Activated gamma-delta T cell treated with anti-CD3 and anti-CD28 coated beads, Interleukin-2, amount 50 U/mL, for 16 hours (primary cell): ENCODE results near the gene NCKAP5.

Experiments used
- DNase-seq: peaks from one replicate; pipeline ENCODE4 v3.0.0-alpha.2; 2020; ENCODE audit warnings: low read depth

Gene NCKAP5

DNA sequence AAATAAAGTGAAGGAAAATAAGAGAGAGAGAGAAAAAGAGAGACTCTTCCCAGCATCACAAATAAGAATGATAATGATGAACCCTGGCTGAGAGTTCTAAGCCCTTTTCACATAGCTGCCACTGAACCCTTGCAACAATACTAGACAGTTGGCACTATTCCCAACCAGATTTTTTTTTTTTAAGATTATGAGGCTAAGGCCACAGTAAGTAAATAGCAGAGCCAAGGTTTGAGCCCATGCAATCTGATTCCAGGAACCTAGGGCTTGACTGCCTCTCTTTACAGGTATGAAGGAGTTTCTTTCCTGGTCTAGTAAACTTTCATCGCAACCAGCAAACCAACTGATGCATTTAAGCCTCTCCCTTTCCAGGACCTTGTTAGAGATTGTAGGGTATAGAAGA, 424.6 kb downstream of the NCKAP5 start:
- DNase-seq = no peak

DNA sequence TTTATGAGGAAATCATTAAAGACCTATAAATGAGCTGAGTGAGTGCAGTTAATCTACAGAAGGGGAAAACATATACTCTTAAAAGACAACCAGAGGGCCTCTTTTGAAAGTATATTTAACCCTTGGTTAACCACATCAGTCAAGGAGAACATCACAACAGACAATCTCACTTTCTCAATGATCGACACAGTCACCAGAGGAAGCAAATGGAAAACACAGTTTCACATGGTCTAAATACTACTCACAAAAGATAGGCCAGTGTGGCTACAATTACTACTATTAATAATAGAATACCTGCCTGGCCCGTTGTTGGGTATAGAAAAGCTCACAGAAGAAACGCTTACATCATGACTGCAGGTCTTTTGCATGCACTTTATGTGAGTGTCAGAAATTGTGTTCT, 426.2 kb downstream of the NCKAP5 start:
- no peak for DNase-seq

DNA sequence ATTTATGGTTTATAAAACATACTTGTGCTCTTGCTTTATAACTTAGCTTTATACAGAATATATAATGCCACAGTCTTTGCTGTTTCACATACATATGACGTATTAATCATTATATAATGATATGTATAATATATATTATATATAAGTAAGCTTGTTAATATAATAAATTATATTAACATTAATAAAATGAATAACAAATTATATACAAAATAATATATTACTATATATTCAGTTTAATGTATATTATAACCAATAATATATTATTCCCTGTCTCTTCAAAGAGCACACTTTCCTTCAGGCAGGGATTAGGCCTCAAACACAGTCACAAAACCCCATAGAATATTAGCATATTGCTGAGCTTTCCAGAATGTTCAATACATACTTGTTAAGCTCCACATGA, 427.6 kb downstream of the NCKAP5 start:
- DNase-seq = no peak

DNA sequence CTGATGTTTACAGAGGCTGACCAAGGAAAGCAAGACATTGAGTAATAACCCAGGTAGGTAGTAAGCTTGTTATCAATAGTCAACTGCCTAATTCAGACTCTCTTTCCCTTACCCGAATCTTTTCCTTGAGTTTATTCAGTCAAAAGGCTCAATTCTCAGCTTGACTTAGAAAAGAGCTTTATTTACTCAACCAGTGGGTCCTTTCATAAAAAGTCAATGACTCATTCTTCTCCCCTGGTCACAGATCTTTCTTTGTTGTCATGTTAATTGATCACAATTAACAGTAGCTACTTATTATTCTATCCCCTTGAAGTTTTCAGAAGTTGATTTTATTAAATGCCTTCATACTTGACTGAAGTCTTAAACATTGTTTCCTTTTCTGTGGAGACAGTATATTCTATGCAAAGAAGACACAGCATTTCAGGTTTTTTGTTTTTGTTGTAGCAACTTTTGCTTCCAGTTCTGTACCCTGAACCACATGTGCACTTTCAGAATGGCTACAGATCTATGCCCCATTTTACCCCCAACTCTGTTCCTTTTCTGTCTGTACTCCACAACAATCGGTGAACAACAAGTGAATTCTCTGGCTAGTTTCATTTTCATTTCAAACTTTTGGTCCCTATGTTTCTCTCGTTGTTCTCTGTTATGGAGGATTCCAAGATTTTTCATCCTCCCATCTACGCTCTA, 428.3 kb downstream of the NCKAP5 start:
- DNase-seq = no peak

DNA sequence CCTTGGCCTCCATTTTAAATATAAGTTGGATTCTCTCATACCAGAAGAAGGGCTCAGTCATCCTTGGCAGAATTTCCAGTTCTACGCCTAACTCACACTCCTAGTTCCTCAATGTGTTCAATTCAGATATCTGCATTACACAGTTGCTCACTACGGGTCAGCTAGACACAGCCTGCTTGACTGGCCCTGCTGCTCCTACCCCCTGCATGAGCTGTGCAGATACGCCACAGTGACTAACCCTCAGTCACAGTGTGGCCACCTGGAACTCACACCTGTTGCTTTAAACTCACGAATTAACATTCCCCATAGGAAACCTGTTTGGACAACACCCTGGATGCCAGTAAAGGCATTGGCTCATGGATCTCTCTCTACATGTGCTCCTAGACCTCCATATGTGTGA, 429.6 kb downstream of the NCKAP5 start:
- DNase-seq = no peak

DNA sequence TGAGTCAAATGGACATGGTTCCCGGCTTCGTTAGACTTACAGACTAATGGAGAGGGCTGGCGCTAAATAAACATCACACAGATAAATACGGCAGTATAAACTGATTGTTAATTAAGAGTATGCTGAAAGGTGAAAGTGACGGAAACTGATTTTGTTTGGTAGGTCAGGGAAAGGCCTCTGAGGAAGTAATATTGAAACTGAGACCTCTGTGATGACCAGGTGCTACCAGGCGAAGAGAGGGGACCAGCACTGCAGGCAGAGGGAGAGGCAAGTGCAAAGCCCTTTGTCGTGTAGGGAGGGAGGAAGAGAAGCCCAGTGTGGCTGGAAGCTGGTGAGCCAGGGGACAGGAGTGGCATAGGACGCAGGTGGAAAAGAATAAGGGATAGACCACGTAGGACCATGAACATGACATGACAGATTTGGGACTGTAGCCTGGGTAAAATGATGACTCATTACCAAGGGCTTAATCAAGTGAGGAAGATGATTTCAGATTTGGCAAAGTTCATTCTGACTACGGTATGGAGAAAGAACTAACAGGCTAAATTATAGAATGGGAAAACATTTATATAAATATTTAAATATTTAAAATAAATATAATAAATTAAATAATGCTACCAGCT, 433.1 kb downstream of the NCKAP5 start:
- DNase-seq = no peak

DNA sequence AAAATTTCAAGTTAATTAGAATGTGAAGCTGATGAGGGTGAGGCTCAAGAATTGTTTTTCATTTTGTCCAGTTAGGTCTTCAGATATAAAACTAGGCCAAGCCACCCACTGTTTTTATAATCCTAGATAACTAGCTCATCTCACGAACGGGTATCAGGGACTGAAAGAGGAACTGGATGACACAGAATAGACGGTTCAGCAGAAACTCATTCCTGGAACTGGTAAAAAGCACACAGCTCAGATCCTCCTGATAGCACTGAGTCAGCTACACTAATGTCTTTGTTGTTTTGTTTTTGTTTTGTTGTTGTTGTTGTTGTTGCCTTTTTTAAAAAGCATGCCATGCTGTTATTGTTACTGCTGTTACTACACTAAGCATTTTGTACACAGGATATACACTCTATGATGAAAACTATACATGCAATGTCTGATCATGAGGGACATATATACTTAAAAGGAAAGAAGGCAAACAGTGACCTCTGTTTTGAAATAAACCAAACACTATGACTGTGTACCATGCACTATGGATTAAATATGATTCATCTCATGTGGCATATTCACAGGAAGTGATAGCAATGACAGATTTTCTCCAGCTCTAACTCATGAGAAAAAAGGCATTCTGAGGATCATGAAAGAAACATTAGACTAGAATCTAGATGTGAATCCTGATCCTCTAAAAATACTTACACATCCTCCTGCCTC, 437.6 kb downstream of the NCKAP5 start:
- DNase-seq = no peak

DNA sequence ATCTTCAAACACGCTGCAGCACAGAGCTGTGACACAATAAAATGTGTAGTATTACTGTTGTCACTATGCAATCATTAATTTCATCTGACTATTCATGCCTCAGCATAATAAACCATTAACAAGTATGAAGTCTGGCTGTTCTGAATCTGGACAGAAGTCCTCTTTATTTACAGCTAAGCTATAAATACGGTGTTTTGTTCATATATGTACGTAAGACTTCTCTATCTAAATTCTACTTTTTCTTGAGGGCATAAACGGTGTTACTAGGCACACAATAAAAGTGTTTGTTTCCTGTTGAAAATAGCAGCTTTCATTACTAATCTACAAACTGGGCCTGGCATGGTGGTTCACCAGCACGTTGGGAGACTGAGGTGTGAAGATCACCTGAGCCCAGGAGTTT, 443.8 kb downstream of the NCKAP5 start:
- DNase-seq = no peak

DNA sequence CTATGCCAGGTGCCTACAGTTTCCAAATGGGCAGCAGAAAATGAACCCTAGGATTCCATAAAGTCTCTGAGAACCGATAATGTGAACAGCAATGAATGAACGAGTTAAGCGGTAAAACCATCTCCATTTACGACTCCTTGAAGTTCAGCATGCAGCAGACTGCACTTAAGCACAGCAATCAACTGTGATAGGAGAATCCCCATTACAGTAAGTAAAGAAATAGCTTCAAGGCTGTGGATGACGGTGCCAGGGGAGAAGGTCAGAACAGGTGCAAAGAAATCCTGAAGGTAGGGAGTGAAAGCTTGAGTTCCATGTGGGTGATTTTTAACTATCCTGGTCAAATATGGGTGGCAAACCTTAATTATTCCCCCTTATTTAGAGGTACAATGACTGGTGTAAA, 444.4 kb downstream of the NCKAP5 start:
- DNase-seq = no peak

DNA sequence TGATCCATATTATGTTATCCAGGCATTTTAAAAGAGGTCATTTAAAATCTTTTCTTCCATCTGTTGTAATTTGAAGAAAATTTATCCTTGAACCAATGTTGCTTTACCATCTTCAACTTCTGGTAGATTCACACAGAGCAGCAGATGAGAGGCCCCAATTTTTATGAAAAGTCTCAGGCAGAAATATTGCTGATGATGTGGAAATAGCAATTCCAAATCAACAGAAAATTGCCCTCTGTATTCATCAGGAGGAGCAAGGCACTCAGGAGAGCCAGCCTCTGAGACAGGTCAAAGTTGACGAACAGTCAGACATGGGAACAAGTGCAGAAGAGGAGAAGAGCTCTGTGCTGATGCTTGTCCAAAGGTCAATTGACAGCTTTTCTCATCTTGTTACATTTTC, 444.9 kb downstream of the NCKAP5 start:
- DNase-seq = no peak

DNA sequence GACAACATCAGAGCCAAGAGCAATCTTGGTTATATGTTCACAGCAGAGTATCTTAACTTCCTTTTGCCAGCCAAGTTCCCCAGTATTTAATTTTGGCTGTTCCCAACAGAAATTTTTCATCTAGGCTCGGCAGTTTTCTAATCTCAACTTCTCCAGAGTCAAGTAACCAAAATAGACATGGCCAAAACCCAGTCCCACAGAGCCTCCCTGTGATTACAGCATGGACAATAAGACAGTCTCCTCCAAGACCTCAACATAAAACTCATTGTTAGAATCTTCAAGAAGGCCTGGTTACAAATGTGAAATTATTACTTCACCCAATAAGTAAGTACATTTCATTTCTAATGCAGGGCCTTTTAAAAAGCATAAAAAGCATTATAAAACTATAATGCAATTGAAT, 445.7 kb downstream of the NCKAP5 start:
- DNase-seq = no peak

DNA sequence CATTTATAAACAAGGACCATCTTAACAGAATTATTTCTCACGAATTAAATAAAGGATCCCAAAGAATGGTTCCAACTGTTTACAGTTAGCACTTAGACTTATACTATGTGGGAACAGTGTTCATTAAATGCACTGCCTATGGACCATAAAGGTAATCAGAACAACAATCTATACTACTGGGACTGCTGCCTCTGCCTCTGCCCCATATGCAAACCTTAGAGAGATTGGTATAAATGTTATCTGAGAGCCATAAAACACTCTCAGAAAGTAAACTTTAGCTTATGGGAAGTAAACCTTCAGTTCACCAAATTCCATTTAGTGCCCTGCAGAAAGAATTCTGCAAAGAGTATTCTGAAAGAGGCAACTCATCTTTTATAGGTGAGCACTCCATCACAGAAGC, 448.0 kb downstream of the NCKAP5 start:
- DNase-seq = no peak

DNA sequence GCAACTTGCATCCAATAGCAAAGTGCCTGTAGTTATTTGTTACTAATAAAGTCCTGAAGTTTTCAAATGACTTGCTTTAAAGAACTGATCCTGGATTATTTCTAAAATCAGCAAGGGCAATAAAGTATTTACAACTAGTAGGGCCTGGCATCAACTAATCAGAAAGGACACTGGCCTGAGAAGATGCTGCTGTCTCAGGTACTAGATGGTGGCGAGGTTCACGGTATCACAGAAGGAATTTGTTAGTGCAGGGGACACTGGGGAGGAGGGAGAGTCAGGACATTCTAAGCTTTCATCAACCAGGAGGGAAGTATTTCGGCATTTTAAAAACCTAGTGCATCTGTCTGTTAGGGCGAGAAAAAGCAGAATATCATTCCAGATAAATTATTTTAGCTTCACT, 458.1 kb downstream of the NCKAP5 start:
- no peak for DNase-seq

DNA sequence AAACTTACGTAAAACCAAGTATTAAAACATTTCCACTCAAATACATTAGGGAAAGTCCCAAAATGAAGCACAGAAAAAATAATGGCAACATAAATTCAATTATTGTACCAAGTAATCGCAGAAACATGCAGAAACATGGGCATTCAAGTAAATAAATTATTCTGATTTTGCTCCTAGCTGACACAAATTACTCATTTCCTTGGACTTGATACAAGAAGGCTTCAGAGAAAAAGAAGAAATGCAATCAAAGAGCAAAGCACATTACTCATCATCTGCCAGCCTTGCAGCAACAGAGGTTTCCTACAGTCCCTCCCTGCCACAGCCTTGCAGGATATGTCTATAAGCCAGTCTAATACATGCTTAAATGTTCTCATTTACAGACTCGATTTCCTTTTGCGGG, 458.5 kb downstream of the NCKAP5 start:
- DNase-seq = no peak

DNA sequence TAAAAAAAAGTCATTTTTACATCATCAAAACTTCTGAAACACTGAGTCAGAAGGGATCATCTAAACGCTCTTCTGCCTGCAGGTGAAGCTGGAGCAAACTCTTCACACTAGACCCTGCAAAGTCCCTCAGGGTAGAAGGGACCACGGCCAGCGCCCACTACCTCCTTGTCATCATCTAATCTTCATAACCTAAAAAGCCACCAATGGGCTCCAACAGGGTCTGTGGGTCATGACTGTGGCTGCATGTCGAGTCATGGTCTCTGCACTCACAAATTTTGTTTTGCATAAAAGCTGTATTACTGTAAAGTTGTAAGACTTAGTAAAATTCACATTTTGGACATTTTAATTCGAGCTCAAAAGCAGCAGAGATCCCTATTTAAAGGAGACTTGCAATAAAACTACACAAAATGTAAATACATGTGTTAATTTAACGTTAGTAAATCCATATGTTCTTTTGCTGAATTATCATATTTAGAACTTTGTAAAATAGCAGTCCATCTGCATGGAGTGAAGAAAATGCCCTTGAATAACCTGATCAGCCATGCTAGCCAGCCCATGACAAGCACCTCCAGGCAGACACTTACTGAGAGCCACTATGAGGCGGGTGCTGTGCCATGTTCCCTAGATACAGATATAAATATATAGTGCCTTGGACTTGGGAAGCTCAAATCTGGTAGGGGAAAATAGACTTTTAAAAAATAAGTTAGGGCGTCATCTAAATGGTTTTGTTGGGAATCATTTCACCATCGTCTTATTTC, 461.0 kb downstream of the NCKAP5 start:
- no peak for DNase-seq

DNA sequence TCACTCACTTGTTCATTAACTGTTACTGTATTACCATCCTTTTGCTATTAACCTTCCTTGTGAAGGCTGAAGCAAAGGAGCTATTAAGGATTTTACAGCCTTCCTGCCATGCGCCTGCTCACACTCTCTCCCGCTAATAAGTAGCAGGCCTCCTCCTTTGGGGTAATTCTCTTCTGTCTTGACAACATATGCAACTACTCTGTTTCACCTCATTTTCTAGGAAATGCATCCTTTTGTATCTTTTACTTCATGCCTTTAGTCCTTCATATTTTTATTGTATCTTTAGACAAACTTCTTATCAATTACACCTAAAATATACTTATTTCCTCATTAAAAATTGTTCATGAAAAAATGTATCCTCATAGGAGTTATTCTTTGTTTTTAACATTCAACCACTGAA, 463.4 kb downstream of the NCKAP5 start:
- no peak for DNase-seq

DNA sequence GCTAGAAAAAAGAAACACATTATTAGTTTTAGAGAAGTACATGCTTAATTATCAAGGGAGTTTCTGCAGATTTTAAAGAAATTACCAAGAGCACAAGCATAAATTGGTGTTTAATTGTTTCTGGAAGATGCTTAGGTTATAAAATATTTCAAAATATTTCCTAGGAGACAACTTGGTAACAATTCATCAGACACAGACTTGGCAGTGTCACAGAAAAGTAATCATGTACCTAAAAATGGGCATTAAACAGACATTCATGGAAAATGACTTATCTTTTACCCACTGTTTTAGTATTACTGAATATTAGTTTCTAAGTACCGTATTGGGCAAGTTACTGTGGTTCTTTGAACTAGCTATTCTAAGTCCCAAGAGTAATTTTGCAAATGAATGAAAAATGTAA, 469.5 kb downstream of the NCKAP5 start:
- DNase-seq = no peak

DNA sequence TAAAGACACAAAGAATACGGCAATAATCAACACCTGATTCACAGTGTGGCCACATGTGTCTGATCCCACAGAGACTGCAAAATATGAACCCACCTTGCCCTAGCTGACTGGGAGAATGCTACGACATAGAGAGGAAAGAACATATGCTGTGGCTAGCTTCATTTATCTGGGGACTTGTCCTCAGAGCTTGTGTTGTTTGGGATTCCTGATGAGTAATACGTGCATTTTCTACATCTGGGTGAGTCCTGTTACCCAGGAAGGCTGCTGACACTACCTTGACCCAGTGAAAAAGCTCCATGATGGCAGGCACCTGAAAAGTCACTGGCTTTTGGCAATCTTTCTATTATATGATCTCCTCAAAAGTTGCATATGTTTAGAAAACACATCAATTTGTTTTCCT, 470.6 kb downstream of the NCKAP5 start:
- DNase-seq = no peak

DNA sequence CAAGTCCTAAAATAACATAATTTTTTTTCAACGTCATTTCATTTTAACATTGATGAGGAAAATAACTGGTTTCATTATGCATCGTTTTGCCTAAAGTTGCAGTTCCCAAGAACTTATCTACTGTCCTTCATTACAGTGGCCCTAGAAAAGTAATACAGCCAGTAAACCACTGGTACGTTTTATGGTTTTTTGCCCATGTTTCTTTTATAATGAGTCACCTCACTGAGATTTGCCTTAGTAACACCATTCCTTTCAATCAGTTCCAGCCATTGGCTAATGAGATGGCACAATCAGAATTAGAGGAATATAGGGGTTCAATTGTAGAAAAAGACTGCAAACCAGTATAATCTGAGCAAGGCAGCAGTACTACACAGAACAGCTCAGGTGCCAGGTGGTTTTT, 475.7 kb downstream of the NCKAP5 start:
- DNase-seq = no peak

DNA sequence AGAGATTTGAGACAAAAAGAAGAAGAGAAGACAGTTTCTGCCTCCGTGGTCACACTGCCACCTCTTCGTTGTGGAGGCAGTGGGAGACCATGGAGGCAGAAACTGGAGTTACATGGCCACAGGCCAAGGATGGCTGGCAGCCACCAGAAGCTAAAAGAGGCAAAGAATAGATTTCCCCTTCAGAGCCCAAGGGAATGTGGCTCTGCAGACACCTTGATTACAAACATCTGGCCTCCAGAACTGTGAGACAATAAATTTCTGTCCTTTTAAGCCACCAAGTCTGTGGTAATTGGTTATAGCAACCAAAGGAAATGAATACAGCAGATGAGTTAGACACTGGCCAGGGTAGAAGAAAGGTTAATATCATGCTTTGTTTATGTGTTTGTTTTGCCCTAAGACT, 477.9 kb downstream of the NCKAP5 start:
- DNase-seq = no peak

DNA sequence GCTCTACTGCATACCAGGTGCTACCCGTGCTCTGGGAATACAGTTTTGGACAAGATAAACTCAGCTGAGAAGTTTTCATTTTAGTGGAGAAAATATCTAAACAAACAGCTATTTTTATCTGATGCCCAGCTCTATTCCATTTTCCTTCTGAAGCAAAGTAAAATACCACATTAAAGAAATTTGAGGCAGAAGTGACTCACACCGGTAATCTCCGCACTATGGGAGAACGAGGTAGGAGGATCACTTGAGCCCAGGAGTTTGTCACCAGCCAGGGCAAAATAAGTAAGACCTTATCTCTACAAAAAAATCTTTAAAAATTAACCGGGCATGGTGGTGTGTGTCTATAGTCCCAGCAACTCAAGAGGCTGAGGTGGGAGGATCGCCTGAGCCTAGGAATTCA, 482.1 kb downstream of the NCKAP5 start:
- DNase-seq = no peak

DNA sequence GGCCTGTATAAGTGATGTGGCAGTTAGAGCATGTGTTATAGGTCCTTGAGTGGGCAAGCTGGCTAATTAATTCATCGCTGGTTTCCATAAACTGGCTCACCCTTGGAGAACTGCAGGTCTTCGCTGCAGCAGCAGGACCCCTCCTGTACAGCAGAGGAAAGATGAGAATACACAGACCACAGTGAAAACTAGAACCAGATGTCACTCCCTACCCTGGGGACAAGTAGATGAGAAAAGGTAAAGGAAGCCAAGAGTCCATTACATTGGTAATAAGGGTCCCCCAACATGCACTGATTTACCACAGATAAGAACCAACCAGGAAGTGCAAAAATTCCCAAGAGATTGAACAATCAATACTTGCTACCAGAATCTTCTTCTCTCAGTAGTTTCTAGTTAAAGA, 482.6 kb downstream of the NCKAP5 start:
- no peak for DNase-seq

DNA sequence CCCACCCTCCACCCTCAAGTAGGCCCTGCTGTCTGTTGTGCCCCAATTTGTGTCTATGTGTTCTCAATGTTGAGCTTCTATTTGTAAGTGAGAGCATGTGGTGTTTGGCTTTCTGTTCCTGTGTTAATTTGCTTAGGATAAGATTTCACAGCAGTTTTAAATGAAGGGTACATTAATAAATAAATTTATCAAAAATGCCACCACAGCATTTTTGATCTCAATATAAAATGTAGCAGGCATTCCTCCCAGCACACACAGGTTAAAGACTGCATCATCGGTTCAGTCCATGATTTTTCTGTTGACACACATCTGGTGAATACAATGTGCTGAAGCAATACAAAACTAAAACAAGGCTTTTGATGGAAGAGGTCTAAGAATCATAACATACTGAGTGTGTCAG, 486.2 kb downstream of the NCKAP5 start:
- DNase-seq = no peak
